A673 (cell line): ENCODE data around the gene KCNJ10. TPM values are rescaled to one million over a fixed set of nuclear protein-coding genes. Genes with fewer than 3 reads are reported as not detected.

Experiments used
- BruUV-seq: library from RNA; stranded (reverse); fragments of 400-500 nt; replicated peaks from 2 replicates; lab custom pipeline; 2021; lab: Mats Ljungman, UMichigan
- CTCF ChIA-PET: fragments of 300-600 bp; sonication (Branson Sonifier 250); formaldehyde crosslinking; loops from one replicate; lab custom pipeline; 2022; ENCODE audit warnings: antibody characterized with exemption; lab: Charles Lee
- POLR2A ChIA-PET: fragments of 300-600 bp; sonication (Branson Sonifier 250); formaldehyde crosslinking; loops from one replicate; lab custom pipeline; 2022; ENCODE audit warnings: antibody characterized with exemption; ENCODE audit not compliant: low non-redundant PET; lab: Charles Lee
- DNase-seq: peaks from one replicate; pipeline ENCODE4 v3.0.0-alpha.2; 2015; ENCODE audit warnings: low spot score
- H3K27ac ChIP-seq: fragments of 200-600 bp; sonication (generic); 2 replicates; pipeline ENCODE4 v1.5.1; 2016; ENCODE audit warnings: mixed run types, low read depth, mild to moderate bottlenecking, mixed read lengths, antibody characterized with exemption, low read length; ENCODE audit not compliant: poor library complexity, severe bottlenecking
- H3K27me3 ChIP-seq: fragments of 200-600 bp; sonication (generic); replicated peaks from 2 replicates; pipeline ENCODE4 v1.6.1; 2017; ENCODE audit warnings: mixed run types, low read depth, mild to moderate bottlenecking, mixed read lengths, antibody characterized with exemption, low read length; ENCODE audit not compliant: insufficient read depth, poor library complexity
- H3K36me3 ChIP-seq: fragments of 200-600 bp; sonication (generic); 2 replicates; pipeline ENCODE4 v1.6.1; 2016; ENCODE audit warnings: mixed run types, mild to moderate bottlenecking, mixed read lengths, antibody characterized with exemption, low read length; ENCODE audit not compliant: insufficient read depth, poor library complexity, severe bottlenecking
- H3K4me1 ChIP-seq: fragments of 200-600 bp; sonication (generic); 2 replicates; pipeline ENCODE4 v1.6.1; 2017; ENCODE audit warnings: mixed run types, mild to moderate bottlenecking, mixed read lengths, antibody characterized with exemption, low read length; ENCODE audit not compliant: insufficient read depth, poor library complexity, severe bottlenecking
- H3K4me3 ChIP-seq: fragments of 200-600 bp; sonication (generic); 2 replicates; pipeline ENCODE4 v1.5.1; 2016; ENCODE audit warnings: low read depth, mixed run types, mild to moderate bottlenecking, mixed read lengths, low read length; ENCODE audit not compliant: poor library complexity, severe bottlenecking
- H3K9me3 ChIP-seq: fragments of 200-600 bp; sonication (generic); 2 replicates; pipeline ENCODE4 v1.6.1; 2016; ENCODE audit warnings: mixed run types, low read depth, mild to moderate bottlenecking, mixed read lengths, antibody characterized with exemption, low read length; ENCODE audit not compliant: poor library complexity, severe bottlenecking
- CTCF ChIP-seq: fragments of 300-800, 200-600 bp; sonication (generic); conservative IDR thresholded peaks from 2 replicates; pipeline ENCODE4 v1.5.1; 2017; ENCODE audit warnings: low read depth, mild to moderate bottlenecking, antibody characterized with exemption, low read length, moderate library complexity, mixed read lengths
- EZH2 ChIP-seq: fragments of 200-600 bp; sonication (generic); IDR thresholded peaks from 2 replicates; pipeline ENCODE4 v1.6.1; 2017; ENCODE audit warnings: borderline replicate concordance, low read depth, mild to moderate bottlenecking, mixed read lengths, antibody characterized with exemption, low read length; ENCODE audit not compliant: poor library complexity, severe bottlenecking
- intact Hi-C: fragments of 100-400 bp; cut with micrococcal nuclease; formaldehyde crosslinking; loops from one replicate; pipeline ENCODE4 v1.10.0; 2022; ENCODE audit not compliant: unreplicated experiment
- total RNA-seq: library from RNA; stranded (reverse); gene quantifications from 2 replicates; pipeline ENCODE4 v1.2.3, GENCODE V29; 2021

KCNJ10 gene
- total RNA-seq, 1 experiment from 2014 or later, result not detected

- H3K4me3 ChIP-seq, result no peak overlapping the region
- peaks cover 4% of the 10 kb centered on the region for H3K4me1 ChIP-seq
- no TSS peak for BruUV-seq
- no peak for DNase-seq
- intact Hi-C loops, result no loop called here
- H3K36me3 ChIP-seq, result no peaks in the 10 kb centered on the region
- TF ChIP-seq EZH2 (no peak), CTCF (no peak)
- no peak overlapping the region for H3K27ac ChIP-seq
- no peaks in the 10 kb centered on the region for H3K27me3 ChIP-seq
- POLR2A ChIA-PET, result interaction anchor here (0.6 to 0.9 kb wide), 2 partner anchors 9 to 150 kb away, joined by 3 to 4 read pairs; no protein-coding TSS in a partner anchor
- H3K9me3 ChIP-seq, result no peaks in the 10 kb centered on the region
- CTCF ChIA-PET, result no interaction called here
These were observed 44.6 kb downstream of the KCNJ10 start for GRCh38 chr1:160025314-160025713.

GRCh38 chr1:160024195-160024905 lies 45.6 kb downstream of the KCNJ10 start:
- TF ChIP-seq CTCF, result no peak
- TF ChIP-seq EZH2, result no peak
- Histone ChIP-seq H3K4me3 (no peak overlapping the region), H3K9me3 (no peaks in the 10 kb centered on the region), H3K36me3 (no peaks in the 10 kb centered on the region), H3K27me3 (no peaks in the 10 kb centered on the region), H3K4me1 (no peaks in the 10 kb centered on the region), H3K27ac (no peak overlapping the region)
- ChIA-PET POLR2A (no interaction called here), CTCF (interaction anchor here (0.5 kb wide), 1 partner anchor 54 kb away, joined by 3 read pairs; no protein-coding TSS in a partner anchor)
- intact Hi-C loops, result no loop called here
- BruUV-seq, result no TSS peak
- no peak for DNase-seq

- no peaks in the 10 kb centered on the region for H3K4me1 ChIP-seq
- no peaks in the 10 kb centered on the region for H3K9me3 ChIP-seq
- no peaks in the 10 kb centered on the region for H3K27me3 ChIP-seq
- no TSS peak for BruUV-seq
- no peak overlapping the region for H3K27ac ChIP-seq
- H3K4me3 ChIP-seq, result no peak overlapping the region
- POLR2A ChIA-PET, result no interaction called here
- CTCF ChIA-PET, result interaction anchor here (1.1 kb wide), 1 partner anchor 15 kb away, joined by 4 read pairs; no protein-coding TSS in a partner anchor
- no peak for DNase-seq
- no peaks in the 10 kb centered on the region for H3K36me3 ChIP-seq
- TF ChIP-seq EZH2, result no peak
- TF ChIP-seq CTCF, result no peak
- intact Hi-C loops, result no loop called here
These were observed 47.3 kb downstream of the KCNJ10 start for GRCh38 chr1:160022330-160023310.
